Heart right ventricle (tissue), 16 donors: ENCODE results near the gene AP4S1. TPM values are rescaled to one million over a fixed set of nuclear protein-coding genes. Genes with fewer than 3 reads are reported as not detected.

Source experiments
- ATAC-seq, 8 donors: fragments of 200-7000 bp; cut with Tn5 transposase; one replicate each; pipeline ENCODE4 v1.9.1; 2020; ENCODE audit warnings: mild to moderate bottlenecking in 8 of 8, moderate library complexity in 8 of 8, moderate number of reproducible peaks in 1 of 8
- DNase-seq, 2 donors: peaks; one replicate each; pipeline ENCODE4 v3.0.0-alpha.2; 2020
- H3K27ac ChIP-seq, 10 donors: fragments of 200-600 bp; sonication (generic) in 2 of 10; one replicate each; pipeline versions ENCODE4 v1.5.0 to v1.8.0; 2020 to 2022; ENCODE audit warnings: mild to moderate bottlenecking in 3 of 10
- H3K27me3 ChIP-seq, 7 donors: fragments of 200-600 bp; one replicate each; pipeline ENCODE4 v1.8.0; 2021 to 2022; ENCODE audit warnings: mild to moderate bottlenecking in 2 of 7
- H3K36me3 ChIP-seq, 9 donors: fragments of 200-600 bp; sonication (generic) in 1 of 9; one replicate each; pipeline versions ENCODE4 v1.5.0 to v1.8.0; 2020 to 2022; ENCODE audit warnings: mild to moderate bottlenecking in 2 of 9
- H3K4me1 ChIP-seq, 9 donors: fragments of 200-600 bp; sonication (generic) in 1 of 9; one replicate each; pipeline versions ENCODE4 v1.5.0 to v1.8.0; 2020 to 2022; ENCODE audit warnings: mild to moderate bottlenecking in 4 of 9
- H3K4me3 ChIP-seq, 10 donors: fragments of 200-600 bp; sonication (generic) in 2 of 10; one replicate each; pipeline versions ENCODE4 v1.5.0 to v1.8.0; 2020 to 2022; ENCODE audit warnings: mild to moderate bottlenecking in 7 of 10, moderate library complexity in 2 of 10
- H3K9me3 ChIP-seq, 11 donors: fragments of 200-600 bp in 10 of 11; sonication (generic) in 2 of 11; one replicate each; pipeline versions ENCODE4 v1.5.0 to v1.8.0; 2013 to 2022; ENCODE audit warnings: mild to moderate bottlenecking in 2 of 11, control low read depth in 1 of 11, moderate library complexity in 1 of 11
- CTCF ChIP-seq, 9 donors: fragments of 200-600 bp; sonication (generic) in 2 of 9; IDR thresholded peaks; one replicate each; pipeline versions ENCODE4 v1.5.0 to v1.8.0; 2021 to 2022; ENCODE audit warnings: antibody characterized with exemption in 9 of 9, mild to moderate bottlenecking in 5 of 9, moderate library complexity in 1 of 9
- WGBS, 2 donors: extraction: QIAGEN DNeasy Blood & Tissue Kit; methylation state at CpG; one replicate each; pipeline ENCODE4 v1.1.7; 2013; ENCODE audit warnings: inconsistent platforms in 1 of 2; 5-methylcytosine and 5-hydroxymethylcytosine counted together
- intact Hi-C, 10 donors: fragments of 100-400 bp; cut with DNase I; formaldehyde crosslinking; loops; one replicate each; pipeline versions ENCODE4 v1.11.1 to v1.14.2; 2022
- polyA plus RNA-seq, 2 donors: library from polyadenylated mRNA; stranded (reverse); fragments of 200-250 nt; gene quantifications; one replicate each; pipeline ENCODE4 v1.2.3, GENCODE V29; 2013
- total RNA-seq, 10 donors: library from RNA; stranded (reverse); fragmentation: NEBNext Ultra II Directional in 3 of 10; extraction: Animal tissue kit (Norgen Biotek cat#: 25700) in 3 of 10; gene quantifications; one replicate each; pipeline versions ENCODE4 v1.2.1 to v1.2.4, GENCODE V29; 2021 to 2023
- donor health status: Arrhythmogenic right ventricular cardiomyopathy.
- donor health status: ischemic (EF 13 %, LVEDD 7.1; RV severe dilation, severe dysfunction).
- donor health status: healthy with polysubstance abuse.
- donor health status: DM: no; HTN: yes; CAD: no.
- donor health status: DM: no; HTN: no; CAD: no.
- donor health status: ischemic (EF 25% LVEDD 6.9; RV normal size, moderate dysfunction).
- donor health status: ischemic (EF 25% LVEDD 5.7; RV mildly dilated, moderate dysfunction).
- donor health status: healthy.
- donor health status: DM: yes; HTN: yes; CAD: no.
- donor health status: Ischemic cardiomyopathy.
- donor health status: ischemic (EF 35%, LVEDD 5.7; RV mildly dilated, moderate dysfunction).
- donor health status: nonischemic (EF 11% LVEDD 7.7; RV severe dilation, severe dysfunction).
- donor health status: DM: yes; HTN: yes; CAD: no.
- donor health status: PGD.
- donor health status: ischemic (EF 29% LVEDD 5.4; RV normal size, mild dysfunction).
- donor health status: nonischemic (EF 23%, LVEDD 6.1; RV moderate dilation, normal function).

Gene AP4S1
- total and polyA plus RNA-seq, 12 donors: 6.2 to 9.4 (median 8.5) TPM

- no peak for TF ChIP-seq CTCF (IDR thresholded peaks at IDR 0.05)
- intact Hi-C loops: loop anchor here in 1 of 10 donors (5.0 kb wide), 1 partner anchor 38 kb away; no protein-coding TSS in a partner anchor
- Histone ChIP-seq H3K36me3 (peaks cover 0 to 51% (median 0%) of the 10 kb centered on the region in 9 donors), H3K4me3 (no peak overlapping the region), H3K9me3 (peaks cover 0 to 5% (median 0%) of the 10 kb centered on the region in 11 donors), H3K4me1 (peaks cover 0 to 13% (median 9%) of the 10 kb centered on the region in 9 donors), H3K27me3 (no peaks in the 10 kb centered on the region), H3K27ac (no peak overlapping the region)
- ATAC-seq (no peak), DNase-seq (no peak)
- 100% methylated on average over 2 of the region's 2 CpGs for WGBS, 2 donors
Measured at GRCh38 chr14:31075144-31075543, 49.7 kb downstream of the AP4S1 start.

GRCh38 chr14:31078766-31079165, 53.3 kb downstream of the AP4S1 start:
- H3K9me3 ChIP-seq: peaks cover 0 to 5% (median 0%) of the 10 kb centered on the region in 11 donors
- no peak for TF ChIP-seq CTCF (IDR thresholded peaks at IDR 0.05)
- intact Hi-C loops: loop anchor here in 2 of 10 donors (2.0 to 5.0 kb wide), 2 partner anchors 41 to 98 kb away; no protein-coding TSS in a partner anchor
- H3K36me3 ChIP-seq: peaks cover 0 to 28% (median 0%) of the 10 kb centered on the region in 9 donors
- no peak overlapping the region for H3K27ac ChIP-seq
- no peak overlapping the region for H3K4me3 ChIP-seq
- ATAC-seq (no peak), DNase-seq (no peak)
- H3K27me3 ChIP-seq: no peaks in the 10 kb centered on the region
- H3K4me1 ChIP-seq: peaks cover 0 to 19% (median 9%) of the 10 kb centered on the region in 9 donors
- WGBS, 2 donors: 26 to 34% methylated on average over 2 of the region's 2 CpGs

- no peak for TF ChIP-seq CTCF (IDR thresholded peaks at IDR 0.05)
- no peak overlapping the region for H3K27ac ChIP-seq
- peaks cover 0 to 19% (median 9%) of the 10 kb centered on the region in 9 donors for H3K4me1 ChIP-seq
- 67 to 70% methylated on average over 3 of the region's 3 CpGs for WGBS, 2 donors
- H3K4me3 ChIP-seq: no peak overlapping the region
- intact Hi-C loops: loop anchor here in 6 of 10 donors (5.0 to 10.0 kb wide), 3 partner anchors 55 to 103 kb away; partner anchors contain the start of genes AP4S1 (in 1 of the 6) and STRN3 (in 1 of the 6)
- peaks cover 0 to 3% (median 0%) of the 10 kb centered on the region in 11 donors for H3K9me3 ChIP-seq
- no peaks in the 10 kb centered on the region for H3K27me3 ChIP-seq
- peaks cover 0 to 30% (median 0%) of the 10 kb centered on the region in 9 donors for H3K36me3 ChIP-seq
- no peak for ATAC-seq
- DNase-seq: no peak
Measured at GRCh38 chr14:31080056-31080455, 54.6 kb downstream of the AP4S1 start.

GRCh38 chr14:31080484-31080883, 55.0 kb downstream of the AP4S1 start:
- no peaks in the 10 kb centered on the region for H3K27me3 ChIP-seq
- peaks cover 0 to 27% (median 0%) of the 10 kb centered on the region in 9 donors for H3K36me3 ChIP-seq
- H3K9me3 ChIP-seq: no peaks in the 10 kb centered on the region
- no peak for ATAC-seq
- intact Hi-C loops: loop anchor here in 6 of 10 donors (5.0 to 10.0 kb wide), 3 partner anchors 56 to 103 kb away; partner anchors contain the start of genes AP4S1 (in 1 of the 6) and STRN3 (in 1 of the 6)
- WGBS, 2 donors: 88 to 89% methylated on average over 4 of the region's 4 CpGs
- no peak for DNase-seq
- H3K27ac ChIP-seq: no peak overlapping the region
- TF ChIP-seq CTCF (IDR thresholded peaks at IDR 0.05): no peak
- peaks cover 0 to 19% (median 9%) of the 10 kb centered on the region in 9 donors for H3K4me1 ChIP-seq
- H3K4me3 ChIP-seq: no peak overlapping the region
